NCI-H1092 (cell line): Measurements from ENCODE around the gene USP50.
"Not testable (repeated sequence)": the region's sequence is repeated elsewhere in the genome, so short reads cannot be mapped to it uniquely, and the experiment has no call there.

Experiments used
- DNase-seq: peaks from one replicate; lab custom pipeline; 2025; lab: John Stamatoyannopoulos, UW

Gene USP50

GRCh38 chr15:50546566-50546965, at the start of gene USP50:
TSS of gene USP50 (minus strand) at chr15:50546666. CDS start at chr15:50546525, 141 bp downstream.
- DNase-seq, result no peak

GRCh38 chr15:50594311-50594710, 47.8 kb upstream of the USP50 start:
- DNase-seq, result no peak

GRCh38 chr15:50593761-50594160, 47.3 kb upstream of the USP50 start:
- no peak for DNase-seq

GRCh38 chr15:50590288-50590687, 43.8 kb upstream of the USP50 start:
- DNase-seq, result no peak

GRCh38 chr15:50577492-50577891, 31.0 kb upstream of the USP50 start:
- DNase-seq, result no peak

- DNase-seq, result no peak
Observed at GRCh38 chr15:50576166-50576565, 29.7 kb upstream of the USP50 start.

- not testable (repeated sequence) for DNase-seq
Observed at GRCh38 chr15:50573842-50574241, 27.4 kb upstream of the USP50 start.

- DNase-seq, result no peak
Observed at GRCh38 chr15:50563756-50564155, 17.3 kb upstream of the USP50 start.

GRCh38 chr15:50562735-50563640, 16.5 kb upstream of the USP50 start:
- no peak for DNase-seq

GRCh38 chr15:50558012-50558411, 11.5 kb upstream of the USP50 start:
- no peak for DNase-seq

- no peak for DNase-seq
Observed at GRCh38 chr15:50556642-50557371, 10.3 kb upstream of the USP50 start.

GRCh38 chr15:50552238-50552637, 5.8 kb upstream of the USP50 start:
- no peak for DNase-seq

- no peak for DNase-seq
Observed at GRCh38 chr15:50549326-50549725, 2.9 kb upstream of the USP50 start.

GRCh38 chr15:50544368-50544767, 2.1 kb downstream of the USP50 start:
- DNase-seq, result no peak

GRCh38 chr15:50543556-50543955, 2.9 kb downstream of the USP50 start:
- no peak for DNase-seq

- no peak for DNase-seq
Observed at GRCh38 chr15:50542887-50543210, 3.6 kb downstream of the USP50 start.

GRCh38 chr15:50531766-50532165, 14.7 kb downstream of the USP50 start:
- no peak for DNase-seq

GRCh38 chr15:50531163-50531562, 15.3 kb downstream of the USP50 start:
- DNase-seq, result no peak

GRCh38 chr15:50523851-50524251, 22.6 kb downstream of the USP50 start:
- no peak for DNase-seq

GRCh38 chr15:50519740-50520425, 26.6 kb downstream of the USP50 start:
- no peak for DNase-seq

GRCh38 chr15:50513001-50513400, 33.5 kb downstream of the USP50 start:
- no peak for DNase-seq

- no peak for DNase-seq
Observed at GRCh38 chr15:50506121-50506520, 40.3 kb downstream of the USP50 start.

- DNase-seq, result not testable (repeated sequence)
Observed at GRCh38 chr15:50505656-50506055, 40.8 kb downstream of the USP50 start.
